NCI-H1694 treated with DMSO at 0.1 percent for 48 hours (cell line): ENCODE results near the gene ITGB4.
A peak's percentile ranks its signal among the peaks of the same experiment; 100 is the strongest.
"Not testable (repeated sequence)": the region's sequence is repeated elsewhere in the genome, so short reads cannot be mapped to it uniquely, and the experiment has no call there.

Experiments
- DNase-seq: peaks from one replicate; lab custom pipeline; 2025; lab: John Stamatoyannopoulos, UW

Gene ITGB4

GRCh38 chr17:75753514-75754377 lies 32.5 kb downstream of the ITGB4 start:
- DNase-seq, result peak; percentile 59

GRCh38 chr17:75754378-75755204 lies 33.3 kb downstream of the ITGB4 start:
- no peak for DNase-seq

GRCh38 chr17:75755205-75755901 lies 34.1 kb downstream of the ITGB4 start:
- peak; percentile 86 for DNase-seq

- no peak for DNase-seq
These were observed 34.7 kb downstream of the ITGB4 start for GRCh38 chr17:75755990-75756389.

GRCh38 chr17:75756451-75757085 lies 35.3 kb downstream of the ITGB4 start:
- no peak for DNase-seq

- no peak for DNase-seq
These were observed 35.9 kb downstream of the ITGB4 start for GRCh38 chr17:75757086-75757681.

- no peak for DNase-seq
These were observed 37.1 kb downstream of the ITGB4 start for GRCh38 chr17:75758131-75758905.

- DNase-seq, result no peak
These were observed 38.2 kb downstream of the ITGB4 start for GRCh38 chr17:75759457-75759856.

- not testable (repeated sequence) for DNase-seq
These were observed 38.9 kb downstream of the ITGB4 start for GRCh38 chr17:75759978-75760640.

- no peak for DNase-seq
These were observed 41.4 kb downstream of the ITGB4 start for GRCh38 chr17:75762513-75763268.

GRCh38 chr17:75763269-75763607 lies 42.0 kb downstream of the ITGB4 start:
- DNase-seq, result no peak

- no peak for DNase-seq
These were observed 42.6 kb downstream of the ITGB4 start for GRCh38 chr17:75763613-75764416.

- no peak for DNase-seq
These were observed 43.1 kb downstream of the ITGB4 start for GRCh38 chr17:75764417-75764710.

- DNase-seq, result no peak
These were observed 43.6 kb downstream of the ITGB4 start, which contains the start of gene GALK1 for GRCh38 chr17:75764711-75765421. GALK1 (minus strand) TSS chr17:75765192; CDS start chr17:75765136, 56 bp downstream.

GRCh38 chr17:75765981-75766380 lies 44.7 kb downstream of the ITGB4 start:
- DNase-seq, result no peak

GRCh38 chr17:75767881-75768280 lies 46.6 kb downstream of the ITGB4 start:
- no peak for DNase-seq

- DNase-seq, result no peak
These were observed 48.3 kb downstream of the ITGB4 start for GRCh38 chr17:75769536-75769935.
